ENCODE data around the gene RNU1-3.
"Not testable (repeated sequence)": the region's sequence is repeated elsewhere in the genome, so short reads cannot be mapped to it uniquely, and the experiment has no call there.

Gene RNU1-3

GRCh38 chr1:16645271-16646060 is 21.3 kb downstream of the RNU1-3 start:
- in situ Hi-C loops (cut with HindIII; ENCODE audit: low pct_ligation_motif_present, low sequenced_read_pairs); H3K27ac ChIP-seq; H3K27me3 ChIP-seq (replicated peaks); H3K36me3 ChIP-seq (replicated peaks); H3K4me3 ChIP-seq (ENCODE audit: low read depth, low read length): not testable (repeated sequence)
- DNase-seq: peak; percentile 0

DNA sequence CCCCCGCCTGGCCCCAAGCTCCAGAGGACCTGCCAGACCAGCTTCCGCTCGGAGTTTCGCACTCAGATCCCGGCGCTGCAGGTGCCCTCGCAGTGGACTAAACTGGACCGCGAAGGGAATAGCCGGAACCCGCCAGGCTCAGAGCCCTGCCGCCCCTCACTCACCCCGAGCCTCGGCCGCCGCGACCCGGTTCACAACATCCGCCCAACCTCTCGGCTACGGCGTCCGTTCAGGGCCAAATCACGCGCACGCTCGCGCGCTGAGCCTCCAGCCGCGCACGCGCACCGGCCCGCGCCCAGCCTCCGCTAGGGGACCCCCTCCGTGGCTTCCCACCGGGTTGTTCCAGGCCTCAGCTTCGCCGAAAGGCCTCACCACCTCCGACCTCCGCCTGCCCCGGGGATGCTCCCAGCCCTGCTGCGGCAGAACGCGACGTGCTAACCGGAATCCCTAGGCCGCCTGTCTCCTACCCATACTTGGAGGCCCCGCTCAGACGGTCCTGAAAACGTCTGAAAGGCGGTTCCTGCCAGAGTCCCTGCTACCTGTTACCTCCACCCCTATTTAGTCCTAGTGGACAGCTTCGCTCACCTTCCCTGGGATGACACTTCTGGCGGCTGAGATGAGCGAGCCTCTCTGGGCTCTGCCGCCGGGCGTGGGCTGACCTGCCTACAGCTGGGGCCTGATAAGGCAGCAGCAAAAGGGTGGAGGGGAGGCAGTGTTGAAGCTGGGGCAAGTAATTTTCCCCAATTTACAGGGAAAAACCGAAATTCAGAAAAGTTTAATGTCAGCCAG is 22.1 kb downstream of the RNU1-3 start:
- peak; percentile 65 for TF ChIP-seq CTCF (IDR thresholded peaks at IDR 0.05; ENCODE audit: low read depth, low read length, missing control alignments)
- H3K27me3 ChIP-seq (replicated peaks); in situ Hi-C loops (cut with HindIII; ENCODE audit: low pct_ligation_motif_present, low sequenced_read_pairs); H3K36me3 ChIP-seq (replicated peaks): not testable (repeated sequence)
- DNase-seq: peak; percentile 96
- H3K4me3 ChIP-seq (ENCODE audit: low read depth, low read length): peak overlapping the region; percentile 97
- H3K27ac ChIP-seq: peak overlapping the region; percentile 74

GRCh38 chr1:16644193-16644481 is 22.6 kb downstream of the RNU1-3 start:
- H3K27me3 ChIP-seq (replicated peaks): no peaks in the 10 kb centered on the region
- H3K4me3 ChIP-seq (ENCODE audit: low read depth, low read length): peak overlapping the region; percentile 97
- in situ Hi-C loops (cut with HindIII; ENCODE audit: low pct_ligation_motif_present, low sequenced_read_pairs): no loop called here
- DNase-seq: no peak
- peaks cover 3% of the 10 kb centered on the region for H3K36me3 ChIP-seq (replicated peaks)
- H3K27ac ChIP-seq: peak overlapping the region; percentile 74
- peak; percentile 10 for TF ChIP-seq CTCF (IDR thresholded peaks at IDR 0.05; ENCODE audit: low read depth, low read length, missing control alignments)

DNA sequence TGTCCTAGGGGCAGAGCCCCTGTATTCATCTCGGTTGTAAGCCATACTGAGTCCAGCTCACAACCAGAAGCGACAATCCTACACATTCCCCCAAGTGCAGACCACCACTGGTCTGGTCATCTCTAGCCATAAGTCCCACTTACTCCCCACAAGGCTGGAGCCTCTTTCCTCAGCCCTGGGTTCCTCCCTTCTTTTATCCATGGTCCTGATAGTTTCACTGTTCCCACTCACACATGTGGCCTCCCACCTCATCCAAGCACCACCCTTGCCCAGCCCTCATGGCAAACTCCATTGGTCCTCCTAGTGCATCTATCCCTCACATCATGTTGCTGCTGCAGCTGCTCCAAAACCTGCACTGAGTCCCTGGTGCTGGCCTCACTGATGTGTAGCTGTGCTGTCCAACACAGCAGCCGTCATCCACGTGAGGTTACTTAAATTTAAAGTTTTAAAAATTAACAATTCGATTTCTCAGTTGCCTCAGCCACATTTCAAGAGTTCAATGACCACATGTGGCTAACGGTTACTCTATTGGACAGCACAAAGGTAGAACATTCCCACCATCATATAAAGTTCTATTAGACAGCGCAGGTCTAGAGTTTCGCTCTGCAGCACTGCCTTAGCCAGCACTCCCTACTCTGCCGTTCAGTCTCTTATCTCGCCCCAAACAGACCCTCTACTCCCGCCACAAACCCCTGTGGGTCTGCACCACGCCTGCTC is 23.1 kb downstream of the RNU1-3 start:
- in situ Hi-C loops (cut with HindIII; ENCODE audit: low pct_ligation_motif_present, low sequenced_read_pairs); H3K36me3 ChIP-seq (replicated peaks); H3K27me3 ChIP-seq (replicated peaks); H3K27ac ChIP-seq: not testable (repeated sequence)
- peak overlapping the region; percentile 97 for H3K4me3 ChIP-seq (ENCODE audit: low read depth, low read length)
- DNase-seq: peak; percentile 37

- H3K27me3 ChIP-seq (replicated peaks); in situ Hi-C loops (cut with HindIII; ENCODE audit: low pct_ligation_motif_present, low sequenced_read_pairs); H3K27ac ChIP-seq; H3K4me3 ChIP-seq (ENCODE audit: low read depth, low read length); H3K36me3 ChIP-seq (replicated peaks): not testable (repeated sequence)
- DNase-seq: peak; percentile 1
These were observed 23.7 kb downstream of the RNU1-3 start for GRCh38 chr1:16643001-16643411.

- H3K4me3 ChIP-seq (ENCODE audit: low read depth, low read length); H3K36me3 ChIP-seq (replicated peaks); H3K27me3 ChIP-seq (replicated peaks); in situ Hi-C loops (cut with HindIII; ENCODE audit: low pct_ligation_motif_present, low sequenced_read_pairs); H3K27ac ChIP-seq: not testable (repeated sequence)
- DNase-seq: peak; percentile 0
These were observed 24.5 kb downstream of the RNU1-3 start for GRCh38 chr1:16642025-16642966.

- H3K4me3 ChIP-seq (ENCODE audit: low read depth, low read length); DNase-seq; H3K27me3 ChIP-seq (replicated peaks); H3K27ac ChIP-seq; H3K36me3 ChIP-seq (replicated peaks); in situ Hi-C loops (cut with HindIII; ENCODE audit: low pct_ligation_motif_present, low sequenced_read_pairs): not testable (repeated sequence)
These were observed 25.4 kb downstream of the RNU1-3 start for GRCh38 chr1:16641159-16641975.

DNA sequence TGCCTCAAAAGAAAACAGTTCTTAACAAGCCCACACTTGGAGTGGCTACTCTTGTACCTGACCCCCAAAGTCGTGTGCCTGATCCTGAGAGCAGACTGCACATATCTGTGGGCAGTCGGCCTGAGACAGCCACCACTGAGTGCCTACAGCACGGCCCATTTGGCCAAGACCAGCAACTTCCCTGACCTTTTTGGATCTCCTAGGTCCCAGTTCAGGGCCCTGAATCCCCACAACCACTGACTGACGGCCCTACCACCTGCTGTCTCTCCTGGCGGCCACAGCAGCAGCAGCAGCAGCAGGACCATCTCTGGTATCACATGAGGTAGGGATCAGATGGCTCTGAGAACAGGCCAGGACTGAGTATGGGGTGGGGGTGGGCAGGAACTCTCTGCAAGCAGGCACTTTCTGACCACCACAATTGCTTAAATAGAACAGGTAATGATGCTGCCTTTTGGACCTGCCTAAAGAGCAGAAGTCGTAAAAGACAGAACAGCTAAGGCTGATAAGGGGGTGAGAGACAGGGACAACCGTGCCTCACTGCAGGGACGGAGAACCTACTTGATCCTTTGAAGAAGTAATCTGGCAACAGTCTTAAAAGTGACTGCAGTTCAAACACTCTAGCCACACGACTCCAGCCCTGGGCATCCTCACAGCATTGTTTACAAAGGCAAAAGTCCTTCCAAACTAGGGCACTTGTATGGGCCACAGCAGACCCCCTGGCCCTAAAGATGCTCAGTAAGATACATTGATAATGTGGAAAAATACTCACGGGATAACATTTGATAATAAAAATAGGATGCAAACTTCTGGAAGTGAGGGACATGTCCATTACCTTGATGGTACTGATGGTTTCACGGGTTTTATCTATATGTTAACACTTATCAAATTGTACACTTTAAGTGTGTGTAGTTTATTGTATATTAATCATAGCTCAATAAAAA is 27.4 kb downstream of the RNU1-3 start:
- H3K27ac ChIP-seq; DNase-seq; H3K4me3 ChIP-seq (ENCODE audit: low read depth, low read length); H3K36me3 ChIP-seq (replicated peaks); H3K27me3 ChIP-seq (replicated peaks); in situ Hi-C loops (cut with HindIII; ENCODE audit: low pct_ligation_motif_present, low sequenced_read_pairs): not testable (repeated sequence)

DNA sequence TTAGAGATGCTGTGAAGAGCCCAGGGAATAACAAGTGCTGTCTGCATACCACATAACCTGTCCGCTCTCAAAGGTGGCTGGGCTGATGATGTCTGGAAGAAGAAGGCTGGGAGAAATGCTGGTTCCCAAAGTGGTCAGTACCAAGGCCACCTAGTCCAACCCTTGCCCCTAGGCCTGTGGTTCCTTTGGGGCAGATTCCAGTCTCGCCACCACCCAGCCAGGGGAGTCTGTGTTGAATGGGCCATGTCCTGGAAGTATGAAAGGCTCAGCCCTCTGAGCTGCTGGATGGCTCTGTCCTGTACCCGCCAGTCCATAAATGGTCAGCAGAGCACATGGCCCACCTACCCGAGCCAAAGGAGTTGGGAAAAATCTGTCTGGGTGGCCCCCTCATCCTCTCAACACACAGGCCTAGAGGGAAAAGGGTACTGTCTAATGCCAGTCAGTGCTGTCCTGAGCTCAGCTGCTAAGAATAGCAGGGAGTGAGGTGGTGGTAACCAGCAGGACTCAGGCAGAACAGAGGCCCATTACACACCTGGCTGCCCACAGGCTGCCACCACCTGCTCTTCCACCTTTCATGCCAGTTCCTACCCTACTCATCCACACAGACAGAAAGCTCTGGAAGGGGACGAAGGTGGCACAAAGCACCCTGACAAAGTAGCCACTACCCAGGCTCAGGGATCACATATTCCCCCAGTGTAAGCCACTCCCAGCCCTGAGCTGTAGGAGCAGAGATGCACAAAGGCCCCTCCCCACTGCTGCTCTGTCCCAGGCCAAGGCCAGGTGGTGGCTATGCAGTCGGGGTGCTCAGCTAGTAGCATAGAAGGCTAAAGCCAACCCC is 28.6 kb downstream of the RNU1-3 start:
- H3K36me3 ChIP-seq (replicated peaks); H3K27ac ChIP-seq; DNase-seq; H3K27me3 ChIP-seq (replicated peaks); H3K4me3 ChIP-seq (ENCODE audit: low read depth, low read length); in situ Hi-C loops (cut with HindIII; ENCODE audit: low pct_ligation_motif_present, low sequenced_read_pairs): not testable (repeated sequence)

Data from brain microvascular endothelial cell (primary cell).